22Rv1 (cell line): ENCODE results near the gene GSC.

ENCODE experiments used
- ZFX ChIP-seq: fragments of 450-650 bp; IDR thresholded peaks from 2 replicates; pipeline ENCODE4 v1.6.1; 2017; ENCODE audit warnings: antibody characterized with exemption, borderline replicate concordance
- TF ChIP-seq, protein P1 (sequence below): fragments of 450-650 bp; IDR thresholded peaks from 2 replicates; pipeline ENCODE4 v1.5.1; 2017; ENCODE audit warnings: mild to moderate bottlenecking

DNA sequence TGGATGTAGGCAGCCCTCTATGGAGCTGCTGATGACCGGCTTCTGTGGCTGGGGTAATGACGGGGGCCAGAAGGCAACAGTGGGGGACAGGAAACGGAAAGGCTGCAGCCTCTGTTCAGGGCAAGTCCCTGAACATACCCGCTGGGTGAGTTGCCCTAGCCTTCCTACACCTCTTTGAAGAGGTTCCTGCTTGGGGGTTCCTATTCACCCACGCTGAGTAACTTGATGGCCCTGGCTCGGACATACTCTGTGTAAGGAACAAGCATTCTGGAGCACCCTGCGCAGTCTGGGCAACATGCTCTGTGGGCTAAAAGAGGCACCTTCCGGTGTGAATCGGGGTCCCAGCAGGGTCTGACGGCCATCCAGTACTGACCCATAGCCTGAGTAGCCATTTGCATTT, 17.7 kb upstream of the GSC start:
- TF ChIP-seq, protein P1, sequence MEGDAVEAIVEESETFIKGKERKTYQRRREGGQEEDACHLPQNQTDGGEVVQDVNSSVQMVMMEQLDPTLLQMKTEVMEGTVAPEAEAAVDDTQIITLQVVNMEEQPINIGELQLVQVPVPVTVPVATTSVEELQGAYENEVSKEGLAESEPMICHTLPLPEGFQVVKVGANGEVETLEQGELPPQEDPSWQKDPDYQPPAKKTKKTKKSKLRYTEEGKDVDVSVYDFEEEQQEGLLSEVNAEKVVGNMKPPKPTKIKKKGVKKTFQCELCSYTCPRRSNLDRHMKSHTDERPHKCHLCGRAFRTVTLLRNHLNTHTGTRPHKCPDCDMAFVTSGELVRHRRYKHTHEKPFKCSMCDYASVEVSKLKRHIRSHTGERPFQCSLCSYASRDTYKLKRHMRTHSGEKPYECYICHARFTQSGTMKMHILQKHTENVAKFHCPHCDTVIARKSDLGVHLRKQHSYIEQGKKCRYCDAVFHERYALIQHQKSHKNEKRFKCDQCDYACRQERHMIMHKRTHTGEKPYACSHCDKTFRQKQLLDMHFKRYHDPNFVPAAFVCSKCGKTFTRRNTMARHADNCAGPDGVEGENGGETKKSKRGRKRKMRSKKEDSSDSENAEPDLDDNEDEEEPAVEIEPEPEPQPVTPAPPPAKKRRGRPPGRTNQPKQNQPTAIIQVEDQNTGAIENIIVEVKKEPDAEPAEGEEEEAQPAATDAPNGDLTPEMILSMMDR: no peak
- TF ChIP-seq ZFX: no peak
